Superior temporal gyrus (tissue), 1 donor: ENCODE results near the gene ATG12.

ENCODE experiments used
- DNase-seq: peaks from one replicate; pipeline ENCODE4 v3.0.0-alpha.2; 2016; ENCODE audit errors: extremely low spot score

ATG12 gene

DNA sequence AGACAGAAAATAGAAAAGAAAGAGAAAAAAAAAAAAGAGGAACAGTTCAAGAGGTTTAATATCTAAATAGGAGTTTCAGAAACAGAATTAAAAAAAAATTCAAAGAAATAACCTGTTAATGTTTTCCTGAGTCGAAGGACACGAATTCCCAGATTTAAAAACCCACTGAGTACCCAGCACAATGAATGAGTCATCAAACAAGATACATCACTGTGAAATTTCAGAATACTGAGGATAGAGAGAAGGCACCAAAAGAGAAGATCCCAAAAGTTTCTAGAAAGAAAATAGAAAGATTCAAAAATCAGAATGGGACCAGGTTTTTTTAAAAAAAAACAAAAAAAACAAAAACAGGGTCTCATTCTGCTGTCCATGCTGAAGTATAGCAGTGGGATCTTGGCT, 33.7 kb downstream of the ATG12 start:
- no peak for DNase-seq

DNA sequence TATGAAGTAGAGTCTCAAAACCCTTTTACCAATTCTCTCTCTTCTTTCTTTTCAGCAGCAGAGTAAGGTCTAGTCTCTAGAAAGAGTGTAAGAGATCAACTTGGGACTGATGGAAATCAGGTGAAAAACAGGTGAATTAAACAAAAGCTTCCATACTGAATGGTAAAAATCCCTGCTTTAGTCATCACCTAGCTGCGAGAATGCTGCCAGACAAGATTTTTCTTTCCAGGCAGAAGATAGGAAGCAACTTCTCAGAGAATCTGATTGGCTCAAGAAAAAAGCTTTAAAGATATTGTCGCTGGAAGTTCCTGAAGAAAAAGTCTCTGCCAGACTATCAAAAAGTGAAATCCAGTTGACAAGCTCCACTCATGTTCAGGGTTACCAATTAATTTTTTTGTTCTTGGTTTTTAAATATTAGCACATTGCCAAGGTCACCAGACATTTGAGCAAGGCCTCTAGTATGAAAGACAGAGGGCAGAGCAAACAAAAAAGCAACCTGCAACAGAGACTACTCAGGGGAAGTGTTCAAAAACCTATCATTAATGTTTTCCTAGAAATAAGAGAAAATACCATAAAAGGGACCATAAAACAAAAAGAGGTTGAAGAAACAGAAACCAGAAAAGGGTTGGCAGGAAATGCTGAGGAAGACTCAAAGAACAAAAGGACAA, 34.2 kb downstream of the ATG12 start:
- no peak for DNase-seq

DNA sequence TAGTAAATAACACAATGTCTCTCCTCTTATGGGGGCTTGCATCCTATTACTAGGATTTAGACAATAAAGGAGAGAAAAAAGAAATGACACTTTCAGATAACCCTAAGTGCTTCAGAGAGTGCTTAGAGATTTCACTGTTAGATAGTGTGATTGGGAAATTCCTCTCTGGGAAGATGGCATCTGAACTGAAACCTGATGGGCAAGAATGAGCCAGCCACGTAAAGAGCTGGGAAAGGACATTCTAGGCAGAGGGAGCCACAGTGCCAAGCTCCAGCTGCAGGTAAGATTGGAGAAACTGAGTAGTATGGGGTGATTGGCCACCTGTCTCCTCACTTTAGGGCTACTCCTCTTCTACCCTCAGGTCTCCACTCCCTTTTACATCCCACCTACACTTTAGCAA, 39.4 kb downstream of the ATG12 start:
- no peak for DNase-seq

DNA sequence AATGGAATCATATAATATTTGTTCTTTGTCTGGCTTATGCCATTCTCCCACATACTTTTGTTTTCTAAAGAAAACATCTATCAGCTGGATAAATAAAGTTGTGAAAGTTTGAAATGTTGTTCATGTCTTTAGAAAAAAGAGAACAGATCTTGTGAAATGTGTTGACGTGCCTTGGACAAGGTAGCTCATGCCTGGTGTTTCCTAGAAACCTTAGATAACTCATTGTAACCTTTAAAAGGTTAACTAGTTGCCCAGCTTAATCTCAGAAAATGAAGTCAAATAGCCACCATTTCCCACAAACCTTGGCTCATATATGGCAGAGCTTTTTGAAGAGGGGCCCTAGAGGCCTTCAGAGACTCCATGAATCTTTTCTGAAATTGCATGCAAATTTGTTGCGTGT, 40.2 kb downstream of the ATG12 start:
- no peak for DNase-seq

DNA sequence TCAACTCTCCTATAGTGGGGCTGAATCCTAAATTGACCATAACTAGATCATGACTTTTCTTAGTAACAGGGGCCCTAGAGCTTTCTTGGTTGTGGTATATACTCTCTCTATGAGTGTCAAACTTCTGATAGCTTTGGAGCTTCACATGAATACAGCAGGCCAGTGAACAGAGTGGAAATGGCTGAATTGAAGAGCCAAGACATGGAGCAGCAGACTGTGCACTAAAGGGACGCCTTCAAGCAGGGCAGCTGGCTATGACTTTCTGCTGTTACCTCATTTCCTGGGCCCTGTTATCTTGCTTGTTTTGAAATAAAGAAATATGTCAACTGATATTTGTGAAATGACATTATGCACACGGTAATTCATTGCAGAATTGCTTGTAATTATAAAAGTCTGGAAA, 41.3 kb downstream of the ATG12 start:
- no peak for DNase-seq

DNA sequence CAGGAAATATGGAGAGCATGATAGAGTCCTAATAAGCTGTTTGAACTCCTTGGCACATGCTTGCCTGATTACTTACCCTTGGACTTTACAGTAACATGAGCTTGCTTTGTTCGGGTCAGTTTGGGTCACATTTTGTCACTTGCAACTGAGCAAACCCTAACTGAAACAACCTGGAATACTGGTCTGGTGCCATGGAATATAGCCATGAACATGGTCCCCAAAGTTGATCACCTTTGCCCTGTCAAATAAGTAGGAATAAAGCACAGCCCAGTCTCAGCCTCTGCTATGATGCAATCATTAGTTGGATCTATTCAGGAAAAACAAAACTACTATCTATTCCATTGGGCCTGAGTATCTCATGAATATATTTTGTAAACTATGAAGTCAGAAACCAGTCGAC, 43.1 kb downstream of the ATG12 start:
- DNase-seq, result no peak

DNA sequence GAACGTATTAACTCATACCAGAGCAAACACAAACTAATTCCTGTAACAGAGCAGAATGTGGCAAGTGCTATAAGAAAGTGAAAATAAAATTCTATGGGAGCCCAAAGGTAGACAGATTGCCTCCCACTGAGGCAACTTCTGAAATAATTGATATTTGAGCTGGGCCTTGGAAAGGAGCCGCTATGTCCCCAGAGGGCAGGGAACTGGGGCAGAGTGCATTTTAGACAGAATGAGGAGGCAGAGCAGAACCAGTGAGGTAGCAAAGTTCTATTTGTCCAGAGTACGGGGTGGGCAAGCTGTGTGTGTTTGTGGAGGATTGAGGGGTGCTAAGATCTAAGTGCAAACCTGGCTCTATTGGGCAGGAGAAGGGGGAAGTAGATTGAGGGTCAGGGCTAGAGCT, 44.7 kb downstream of the ATG12 start:
- DNase-seq, result no peak

DNA sequence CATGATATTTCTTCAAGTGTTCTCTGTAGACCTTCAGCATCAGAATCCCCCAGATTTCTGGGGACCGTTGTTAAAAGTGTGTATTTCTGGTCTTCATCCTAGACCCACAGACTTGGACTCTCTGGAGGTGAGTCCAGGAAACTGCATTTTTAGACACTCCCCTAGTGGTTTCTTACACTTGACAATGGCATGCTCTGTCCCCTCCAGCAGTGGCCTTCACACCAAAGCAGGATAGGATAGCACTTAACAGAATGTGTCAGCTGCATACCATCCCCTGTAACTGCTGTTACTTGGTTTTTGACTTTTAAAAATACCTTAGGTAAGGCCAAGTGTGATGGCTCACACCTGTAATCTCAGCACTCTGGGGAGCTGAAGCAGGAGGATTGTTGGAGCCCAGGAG, 45.7 kb downstream of the ATG12 start:
- no peak for DNase-seq

DNA sequence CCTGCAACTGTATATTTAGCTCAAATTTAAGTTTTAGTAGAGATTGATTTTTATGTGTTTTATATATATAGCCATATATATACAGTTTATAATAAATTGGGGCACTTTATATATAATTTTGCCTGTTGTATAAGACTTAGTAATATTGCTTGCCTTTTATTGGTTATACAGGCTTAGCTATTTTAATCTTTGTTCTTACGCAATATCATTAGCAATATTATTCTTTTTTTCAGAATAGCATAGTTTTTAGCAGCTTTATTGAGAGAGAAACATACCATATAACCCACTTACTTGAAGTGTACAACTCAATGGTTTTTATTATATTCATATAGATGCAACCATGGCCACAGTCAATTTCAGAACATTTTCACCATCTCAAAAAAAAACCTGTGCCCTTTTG, 52.9 kb downstream of the ATG12 start:
- DNase-seq, result no peak

DNA sequence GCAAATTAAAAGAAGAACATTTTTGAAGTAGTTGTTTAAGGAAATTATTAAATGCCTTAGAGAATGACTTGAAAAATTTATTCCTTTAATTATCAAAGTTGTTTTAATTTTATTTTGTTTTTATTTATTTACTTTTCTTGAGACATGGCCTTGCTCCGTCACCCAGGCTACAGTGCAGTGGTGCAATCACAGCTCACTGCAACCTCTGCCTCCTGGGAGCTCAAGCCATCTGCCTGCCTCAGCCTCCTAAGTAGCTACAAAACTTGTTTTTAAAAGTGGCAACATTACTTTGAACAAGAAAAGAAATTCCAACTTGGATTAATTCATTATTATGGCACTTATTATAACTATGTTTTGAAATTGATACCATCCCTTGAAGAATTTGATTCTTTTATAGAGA, 53.9 kb downstream of the ATG12 start:
- DNase-seq, result no peak

DNA sequence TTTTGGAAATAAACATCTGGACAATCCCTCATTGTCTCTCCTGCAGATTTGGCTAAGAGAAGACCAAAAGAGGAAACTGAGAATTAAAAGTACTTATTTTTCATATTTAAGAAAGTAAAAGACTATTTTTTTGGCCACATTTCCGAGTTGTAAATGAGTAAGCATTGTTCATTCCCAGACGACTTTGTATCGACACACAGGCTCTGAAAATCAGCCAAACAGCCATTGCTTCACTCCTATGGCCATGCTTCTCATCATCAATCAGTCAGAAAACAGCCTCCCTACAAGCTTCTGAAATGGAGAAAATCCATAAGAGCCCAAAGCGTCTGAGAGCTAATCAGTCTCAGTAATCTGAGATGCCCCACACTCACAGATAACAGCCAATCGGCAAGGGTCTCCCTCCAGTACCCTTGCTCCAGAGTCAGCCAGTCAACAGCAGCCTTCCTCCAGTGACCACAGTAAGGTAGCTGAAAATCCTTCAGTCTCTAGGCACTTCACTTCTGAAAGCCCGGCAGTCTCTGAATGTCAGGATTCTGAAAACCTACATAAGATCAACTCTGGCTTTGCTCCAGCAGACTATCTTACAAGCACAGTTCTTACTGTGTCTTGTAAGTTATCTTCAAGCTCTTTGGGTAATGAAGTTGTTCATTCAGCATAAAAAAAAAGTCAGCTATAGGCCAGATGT, 55.8 kb downstream of the ATG12 start:
- no peak for DNase-seq

DNA sequence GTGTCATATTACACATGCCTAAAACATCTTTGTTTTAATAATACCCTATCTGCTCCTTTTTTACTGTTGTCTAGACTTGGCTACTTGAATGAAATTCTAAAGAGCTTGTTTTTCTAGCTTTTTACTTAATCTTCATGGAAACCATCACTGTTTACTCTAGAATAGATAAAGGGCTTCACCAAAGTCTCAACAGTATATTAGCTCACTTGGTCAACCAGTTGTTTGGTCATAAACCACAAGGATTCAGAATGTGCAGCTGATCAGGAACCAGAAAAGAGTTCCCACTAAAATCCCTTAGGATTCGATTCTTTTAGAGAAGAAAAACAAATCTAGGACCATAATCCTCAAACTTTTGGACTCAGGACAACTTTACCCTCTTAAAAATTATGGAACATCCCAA, 62.9 kb downstream of the ATG12 start:
- no peak for DNase-seq
